Measurements from ENCODE around the gene EEF2K. TPM values are rescaled to one million over a fixed set of nuclear protein-coding genes. Genes with fewer than 3 reads are reported as not detected.

EEF2K gene
- total and polyA plus RNA-seq, 2 of the 13 experiments (the other 11 are each of a cell fraction or from before 2014, with no cell fraction given), result 22.0 to 23.8 TPM

- peak; percentile 67; the same call in 1 of the 2 replicates for TF ChIP-seq ZNF572 (CRISPR knock-in tag; IDR thresholded peaks at IDR 0.05)
- peak; percentile 79; the same call in 1 of the 2 replicates for TF ChIP-seq HOXA3 (CRISPR knock-in tag; IDR thresholded peaks at IDR 0.05)
- no peak; the same call in 1 of the 2 replicates for TF ChIP-seq ZBTB4 (CRISPR knock-in tag; IDR thresholded peaks at IDR 0.05; ENCODE audit: borderline replicate concordance)
- TF ChIP-seq SPEN (CRISPR knock-in tag; IDR thresholded peaks at IDR 0.05; ENCODE audit: low read depth), result 0 out of 2 replicates have a peak, but pooled peaks have one; percentile 40
- 0 out of 2 replicates have a peak, but pooled peaks have one; percentile 14 for TF ChIP-seq TFE3 (CRISPR knock-in tag; IDR thresholded peaks at IDR 0.05)
- TF ChIP-seq ZBTB38 (CRISPR knock-in tag; IDR thresholded peaks at IDR 0.05), result 0 out of 2 replicates have a peak, but pooled peaks have one; percentile 54
- TF ChIP-seq RXRA (CRISPR knock-in tag; IDR thresholded peaks at IDR 0.05), result peak; percentile 16
- TF ChIP-seq SMAD3 (CRISPR knock-in tag; IDR thresholded peaks at IDR 0.05), result peak; percentile 75; the same call in 1 of the 2 replicates
- TF ChIP-seq TBL1XR1 (IDR thresholded peaks at IDR 0.05; ENCODE audit: borderline replicate concordance, low read length, partially characterized antibody), result no peak
- no peak for TF ChIP-seq TOPORS (CRISPR knock-in tag; IDR thresholded peaks at IDR 0.05)
- no peak for TF ChIP-seq CERS6 (CRISPR knock-in tag; IDR thresholded peaks at IDR 0.05)
- TF ChIP-seq ZMYM3 (CRISPR knock-in tag; IDR thresholded peaks at IDR 0.05), result peak; percentile 42; the same call in 1 of the 2 replicates
- 0 out of 2 replicates have a peak, but pooled peaks have one; percentile 16 for TF ChIP-seq EED (CRISPR knock-in tag; IDR thresholded peaks at IDR 0.05)
- TF ChIP-seq ZNF556 (CRISPR knock-in tag; IDR thresholded peaks at IDR 0.05; ENCODE audit: borderline replicate concordance), result no peak
- TF ChIP-seq BCL6 (CRISPR knock-in tag; IDR thresholded peaks at IDR 0.05), result 0 out of 2 replicates have a peak, but pooled peaks have one; percentile 17
- TF ChIP-seq HMGXB4 (CRISPR knock-in tag; IDR thresholded peaks at IDR 0.05; ENCODE audit: borderline replicate concordance in 1 of 2, low read depth in 1 of 2), result peak; percentile 36 to 79; a peak in 1 of 4 replicates
- 0 out of 2 replicates have a peak, but pooled peaks have one; percentile 34 for TF ChIP-seq ZNF574 (CRISPR knock-in tag; IDR thresholded peaks at IDR 0.05)
Measured at GRCh38 chr16:22321340-22322001, 115.4 kb downstream of the EEF2K start (continued).

Data from HepG2 (cell line).